Bronchial epithelial cell (primary cell): ENCODE data around the gene FARP1. TPM values are rescaled to one million over a fixed set of nuclear protein-coding genes. Genes with fewer than 3 reads are reported as not detected.

Experiments
- DNase-seq: peaks from one replicate; pipeline ENCODE4 v3.0.0-alpha.2; 2010; ENCODE audit warnings: low read depth
- FAIRE-seq: peaks from 2 replicates; lab custom pipeline; 2011; peaks lifted over from hg19 to GRCh38; lab: Jason Lieb, UNC
- H3K27me3 ChIP-seq: 2 replicates; pipeline ENCODE4 v1.5.1; 2011; ENCODE audit warnings: low read length; ENCODE audit not compliant: control insufficient read depth, insufficient read depth
- H3K36me3 ChIP-seq: 2 replicates; pipeline ENCODE4 v1.5.1; 2011; ENCODE audit warnings: low read length; ENCODE audit not compliant: control insufficient read depth, insufficient read depth
- H3K4me3 ChIP-seq: 2 replicates; pipeline ENCODE4 v1.5.1; 2011; ENCODE audit warnings: mild to moderate bottlenecking, low read depth, low read length, control low read depth
- total RNA-seq: library from RNA; depleted of rRNA; stranded (reverse); fragments of >200 nt; gene quantifications from 2 replicates; pipeline ENCODE4 v1.2.1, GENCODE V29; 2014
- TF ChIP-seq, protein P1 (sequence below): IDR thresholded peaks from 2 replicates; pipeline ENCODE4 v1.5.1; 2011; ENCODE audit warnings: mild to moderate bottlenecking, moderate library complexity, low read length, control low read depth, inconsistent platforms; ENCODE audit not compliant: insufficient read depth, severe bottlenecking

Gene FARP1
- total RNA-seq, 1 donor from 2014 or later: 11.1 TPM

DNA sequence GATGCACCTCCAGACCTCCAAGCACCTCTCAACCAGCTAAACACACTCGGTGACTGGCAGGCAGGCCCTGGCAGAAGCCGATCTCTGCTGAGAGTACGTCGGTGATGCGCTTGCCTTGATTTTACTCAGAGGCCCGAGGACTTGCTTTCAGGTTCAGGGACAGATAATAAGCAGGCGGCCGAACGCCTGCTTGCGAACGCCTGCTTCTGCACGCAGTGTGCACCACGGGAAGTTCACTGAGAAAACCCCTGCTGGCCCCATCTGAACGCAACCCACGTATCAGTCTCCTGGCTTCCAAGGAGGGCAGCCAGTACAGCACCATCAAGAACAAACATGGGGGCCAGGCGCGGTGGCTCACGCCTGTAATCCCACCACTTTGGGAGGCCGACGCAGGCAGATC is 326.0 kb downstream of the FARP1 start:
- no peak for FAIRE-seq
- DNase-seq: no peak
- Histone ChIP-seq H3K27me3 (no peaks in the 10 kb centered on the region), H3K4me3 (no peak overlapping the region), H3K36me3 (peaks cover 39% of the 10 kb centered on the region)
- TF ChIP-seq, protein P1, sequence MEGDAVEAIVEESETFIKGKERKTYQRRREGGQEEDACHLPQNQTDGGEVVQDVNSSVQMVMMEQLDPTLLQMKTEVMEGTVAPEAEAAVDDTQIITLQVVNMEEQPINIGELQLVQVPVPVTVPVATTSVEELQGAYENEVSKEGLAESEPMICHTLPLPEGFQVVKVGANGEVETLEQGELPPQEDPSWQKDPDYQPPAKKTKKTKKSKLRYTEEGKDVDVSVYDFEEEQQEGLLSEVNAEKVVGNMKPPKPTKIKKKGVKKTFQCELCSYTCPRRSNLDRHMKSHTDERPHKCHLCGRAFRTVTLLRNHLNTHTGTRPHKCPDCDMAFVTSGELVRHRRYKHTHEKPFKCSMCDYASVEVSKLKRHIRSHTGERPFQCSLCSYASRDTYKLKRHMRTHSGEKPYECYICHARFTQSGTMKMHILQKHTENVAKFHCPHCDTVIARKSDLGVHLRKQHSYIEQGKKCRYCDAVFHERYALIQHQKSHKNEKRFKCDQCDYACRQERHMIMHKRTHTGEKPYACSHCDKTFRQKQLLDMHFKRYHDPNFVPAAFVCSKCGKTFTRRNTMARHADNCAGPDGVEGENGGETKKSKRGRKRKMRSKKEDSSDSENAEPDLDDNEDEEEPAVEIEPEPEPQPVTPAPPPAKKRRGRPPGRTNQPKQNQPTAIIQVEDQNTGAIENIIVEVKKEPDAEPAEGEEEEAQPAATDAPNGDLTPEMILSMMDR: no peak

DNA sequence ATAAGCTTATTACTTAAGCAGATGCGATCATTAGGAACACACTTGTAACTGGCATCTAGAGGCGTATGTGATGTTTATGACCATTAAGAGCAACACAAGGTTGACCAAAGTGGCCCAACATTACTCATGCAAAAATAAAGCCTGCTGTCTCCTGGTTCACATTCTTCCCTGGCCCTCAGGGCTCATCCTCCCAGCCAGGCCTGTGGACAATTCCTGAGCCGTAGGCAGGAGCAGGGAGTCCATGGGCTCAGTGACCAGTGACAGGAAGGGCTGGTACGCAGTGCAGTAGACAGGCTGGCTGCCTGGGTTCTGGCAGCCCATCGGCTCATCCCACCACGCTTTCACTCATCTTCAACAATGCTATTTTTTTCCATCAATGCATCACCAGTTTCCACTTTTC is 328.0 kb downstream of the FARP1 start:
- peaks cover 43% of the 10 kb centered on the region for H3K36me3 ChIP-seq
- no peak for DNase-seq
- H3K4me3 ChIP-seq: no peak overlapping the region
- peak; percentile 95 for FAIRE-seq
- no peaks in the 10 kb centered on the region for H3K27me3 ChIP-seq
- TF ChIP-seq, protein P1: no peak

DNA sequence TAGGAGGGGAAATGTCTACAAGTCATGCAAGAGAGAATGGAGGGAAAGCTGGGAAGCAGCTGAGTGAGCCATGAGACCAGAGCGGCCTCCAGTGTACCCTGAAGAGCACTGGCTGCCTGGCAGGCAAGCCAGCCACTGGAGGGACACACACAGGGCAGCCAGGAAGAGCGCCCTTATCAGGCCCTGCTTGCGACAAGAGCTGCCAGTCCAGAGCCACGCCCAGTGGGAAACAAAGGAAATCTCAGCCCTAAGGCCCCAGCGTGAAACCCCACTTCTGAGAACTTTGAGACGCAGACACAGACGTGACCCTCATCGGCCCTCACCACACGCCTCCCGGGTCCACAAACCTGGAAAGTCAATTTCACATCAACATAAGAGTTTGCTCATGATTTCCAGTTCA is 329.0 kb downstream of the FARP1 start:
- H3K27me3 ChIP-seq: no peaks in the 10 kb centered on the region
- H3K4me3 ChIP-seq: no peak overlapping the region
- TF ChIP-seq, protein P1: no peak
- FAIRE-seq (no peak), DNase-seq (no peak)
- H3K36me3 ChIP-seq: peaks cover 35% of the 10 kb centered on the region

DNA sequence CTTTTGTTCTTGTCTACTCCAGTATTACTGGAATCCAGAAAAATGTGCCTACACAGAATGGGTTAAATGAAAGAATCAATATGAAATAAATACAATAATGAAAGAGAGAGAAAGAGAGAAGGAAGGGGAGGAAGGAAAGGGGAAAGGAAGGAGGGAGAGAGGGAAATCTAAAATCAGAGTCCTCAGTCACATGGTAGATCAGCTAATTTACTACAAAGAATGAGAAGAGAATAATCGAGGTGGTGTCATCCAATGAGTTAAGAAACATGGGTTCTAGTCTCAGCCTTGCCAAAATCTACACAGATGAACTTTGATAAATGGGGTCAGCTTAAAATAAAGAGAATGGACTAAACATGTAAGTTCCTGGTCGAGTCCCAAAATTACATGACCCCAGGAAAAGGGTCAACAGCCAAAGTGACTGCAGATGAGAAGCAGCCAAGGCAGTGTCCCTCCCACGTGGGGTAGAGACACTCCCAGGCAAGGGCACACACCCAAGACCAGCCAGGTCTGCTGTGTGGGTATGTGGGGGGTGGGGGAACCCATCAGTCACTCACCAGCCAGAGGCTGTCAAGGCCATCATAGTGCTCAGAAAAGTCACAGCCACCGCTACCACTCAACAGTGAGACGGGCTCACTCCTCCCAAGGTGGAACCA is 330.4 kb downstream of the FARP1 start:
- TF ChIP-seq, protein P1: no peak
- Histone ChIP-seq H3K36me3 (peaks cover 35% of the 10 kb centered on the region), H3K27me3 (no peaks in the 10 kb centered on the region), H3K4me3 (no peak overlapping the region)
- no peak for DNase-seq
- no peak for FAIRE-seq

DNA sequence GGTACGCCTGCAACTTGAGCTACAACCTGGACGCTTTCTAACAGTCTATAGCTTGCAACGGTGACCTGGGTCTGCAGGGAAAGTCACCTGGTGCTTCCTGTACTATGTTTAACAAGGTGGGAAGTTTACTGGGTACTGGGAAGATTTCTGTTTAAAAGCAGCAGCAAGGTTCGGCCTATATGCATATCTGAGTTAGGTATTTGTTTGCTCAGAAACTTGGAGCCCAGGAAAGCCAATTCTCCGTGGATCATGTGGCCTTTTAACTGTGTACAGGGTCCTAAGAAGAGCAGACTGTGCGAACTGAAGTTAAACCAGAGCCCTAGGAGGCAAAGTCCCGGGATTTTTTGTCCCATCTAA is 330.9 kb downstream of the FARP1 start:
- Histone ChIP-seq H3K27me3 (no peaks in the 10 kb centered on the region), H3K36me3 (peaks cover 30% of the 10 kb centered on the region), H3K4me3 (no peak overlapping the region)
- FAIRE-seq: no peak
- DNase-seq: no peak
- TF ChIP-seq, protein P1: no peak

DNA sequence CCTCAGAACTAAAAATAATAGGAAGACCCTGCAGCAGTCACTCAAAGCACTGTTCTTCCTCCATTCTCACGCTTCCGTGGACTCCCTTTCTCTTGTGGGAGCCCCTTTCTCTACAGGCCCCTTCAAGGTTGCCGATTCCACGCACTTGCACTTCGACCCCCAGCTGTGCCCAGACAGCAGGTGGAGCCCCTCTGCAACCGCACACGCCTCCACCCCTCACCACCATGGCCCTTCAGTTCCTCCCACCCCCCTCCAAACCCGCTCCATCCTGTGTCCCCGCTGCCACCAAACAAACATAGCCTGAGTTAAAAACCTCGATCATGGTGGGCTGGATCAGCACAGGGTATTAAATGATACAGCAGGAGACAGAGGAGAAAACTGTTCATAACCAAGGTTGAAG is 331.4 kb downstream of the FARP1 start:
- TF ChIP-seq, protein P1: no peak
- no peak for FAIRE-seq
- DNase-seq: no peak

More for the DNA sequence above, 331.4 kb downstream of the FARP1 start:
- no peaks in the 10 kb centered on the region for H3K27me3 ChIP-seq
- peaks cover 29% of the 10 kb centered on the region for H3K36me3 ChIP-seq
- no peak overlapping the region for H3K4me3 ChIP-seq
